Activated T-helper 1 cell treated with anti-CD3 and anti-CD28 coated beads, Interleukin-12 subunit alpha, Interleukin-12 subunit beta, Interleukin-2, Interleukin-4 antibody, amounts not matched to agents 30 ng/mL and 10 ng/mL and 1 ng/mL, durations not matched to agents 14 hours and 24 hours and 36 hours (primary cell): ENCODE measurements around the gene DUS1L. TPM values are rescaled to one million over a fixed set of nuclear protein-coding genes. Genes with fewer than 3 reads are reported as not detected.

Experiments
- DNase-seq: peaks from one replicate; pipeline ENCODE4 v3.0.0; 2021; ENCODE audit warnings: low spot score
- H3K27ac Mint-ChIP-seq: one replicate; pipeline ENCODE4 v1.8.0; 2021; ENCODE audit warnings: mild to moderate bottlenecking, mixed read lengths
- H3K27me3 Mint-ChIP-seq: one replicate; pipeline ENCODE4 v1.8.0; 2022; ENCODE audit warnings: mild to moderate bottlenecking, moderate library complexity, mixed read lengths; ENCODE audit not compliant: insufficient read depth
- H3K36me3 Mint-ChIP-seq: one replicate; pipeline ENCODE4 v1.8.0; 2021; ENCODE audit warnings: low read depth, mixed read lengths
- H3K4me1 Mint-ChIP-seq: one replicate; pipeline ENCODE4 v1.8.0; 2021; ENCODE audit warnings: low read depth, mixed read lengths
- H3K4me3 Mint-ChIP-seq: one replicate; pipeline ENCODE4 v1.8.0; 2021; ENCODE audit warnings: mild to moderate bottlenecking, moderate library complexity, mixed read lengths
- H3K9me3 Mint-ChIP-seq: one replicate; pipeline ENCODE4 v1.8.0; 2021; ENCODE audit warnings: mixed read lengths
- intact Hi-C: fragments of 100-400 bp; cut with micrococcal nuclease; formaldehyde crosslinking; loops from one replicate; pipeline ENCODE4 v1.15.1; 2024
- total RNA-seq: library from RNA; stranded (reverse); gene quantifications from 2 replicates; pipeline ENCODE4 v1.2.3, GENCODE V29; 2022

The DUS1L gene
- total RNA-seq, 1 donor from 2014 or later, result 231 TPM

DNA sequence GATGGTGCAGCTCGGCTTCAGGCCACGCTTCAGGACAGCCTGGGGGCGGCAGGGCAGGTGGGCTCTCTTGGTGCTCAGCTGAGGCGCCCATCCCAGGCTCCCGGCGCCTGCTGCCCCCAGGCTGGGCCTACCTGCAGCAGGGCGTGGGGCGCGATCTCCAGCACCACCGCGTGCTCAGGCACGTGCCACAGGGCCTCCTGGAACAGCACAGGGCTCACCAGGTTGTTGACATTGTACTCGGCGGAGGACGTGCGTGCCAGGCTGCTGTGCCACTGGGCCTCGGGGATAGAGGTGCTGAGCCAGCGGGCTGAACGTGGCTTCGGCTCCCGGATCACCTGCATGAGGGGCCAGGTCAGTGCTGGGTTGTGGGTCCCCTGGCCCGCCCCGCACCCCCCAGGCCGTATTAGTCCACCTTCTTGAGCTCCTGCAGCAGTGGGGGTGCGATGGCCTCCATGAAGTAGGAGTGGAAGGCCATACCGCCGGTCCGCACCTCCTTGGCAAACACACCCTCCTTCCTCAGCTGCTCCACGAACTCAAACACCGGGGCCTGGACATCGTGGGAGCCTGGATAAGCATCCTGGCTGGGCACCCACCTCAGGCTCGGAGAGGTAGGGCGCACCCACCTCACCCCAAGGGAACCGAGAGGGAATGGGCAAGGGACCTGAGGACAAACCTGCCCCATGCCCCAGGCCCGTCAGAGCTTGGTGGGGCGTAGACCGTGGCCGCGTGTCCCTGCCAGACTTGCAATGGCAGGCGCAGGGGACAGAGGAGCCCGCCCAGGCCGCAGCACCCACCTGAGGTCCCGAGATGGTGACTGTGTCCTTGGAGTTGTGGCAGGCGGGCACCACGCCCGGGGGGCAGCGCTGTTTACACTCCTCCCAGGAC is 23.5 kb upstream of the DUS1L start:
- H3K4me3 Mint-ChIP-seq, result no peak overlapping the region
- H3K27ac Mint-ChIP-seq, result no peak overlapping the region
- H3K9me3 Mint-ChIP-seq, result no peaks in the 10 kb centered on the region
- intact Hi-C loops, result no loop called here
- DNase-seq, result no peak
- H3K36me3 Mint-ChIP-seq, result peaks cover 13% of the 10 kb centered on the region
- no peaks in the 10 kb centered on the region for H3K27me3 Mint-ChIP-seq
- H3K4me1 Mint-ChIP-seq, result no peaks in the 10 kb centered on the region

GRCh38 chr17:82087961-82088837 is 22.6 kb upstream of the DUS1L start:
- H3K4me3 Mint-ChIP-seq, result no peak overlapping the region
- H3K4me1 Mint-ChIP-seq, result no peaks in the 10 kb centered on the region
- no peak overlapping the region for H3K27ac Mint-ChIP-seq
- no peak for DNase-seq
- H3K9me3 Mint-ChIP-seq, result no peaks in the 10 kb centered on the region
- intact Hi-C loops, result no loop called here
- peaks cover 11% of the 10 kb centered on the region for H3K36me3 Mint-ChIP-seq
- no peaks in the 10 kb centered on the region for H3K27me3 Mint-ChIP-seq

- Mint-ChIP-seq H3K4me1 (no peaks in the 10 kb centered on the region), H3K4me3 (no peak overlapping the region), H3K27me3 (no peaks in the 10 kb centered on the region), H3K9me3 (no peaks in the 10 kb centered on the region), H3K27ac (no peak overlapping the region), H3K36me3 (peaks cover 13% of the 10 kb centered on the region)
- intact Hi-C loops, result no loop called here
- no peak for DNase-seq
These were observed 21.6 kb upstream of the DUS1L start for GRCh38 chr17:82086941-82087906.

GRCh38 chr17:82085931-82086764 is 20.5 kb upstream of the DUS1L start:
- Mint-ChIP-seq H3K9me3 (no peaks in the 10 kb centered on the region), H3K36me3 (peaks cover 11% of the 10 kb centered on the region), H3K4me1 (no peaks in the 10 kb centered on the region), H3K27ac (no peak overlapping the region), H3K27me3 (no peaks in the 10 kb centered on the region), H3K4me3 (no peak overlapping the region)
- intact Hi-C loops, result no loop called here
- DNase-seq, result no peak

DNA sequence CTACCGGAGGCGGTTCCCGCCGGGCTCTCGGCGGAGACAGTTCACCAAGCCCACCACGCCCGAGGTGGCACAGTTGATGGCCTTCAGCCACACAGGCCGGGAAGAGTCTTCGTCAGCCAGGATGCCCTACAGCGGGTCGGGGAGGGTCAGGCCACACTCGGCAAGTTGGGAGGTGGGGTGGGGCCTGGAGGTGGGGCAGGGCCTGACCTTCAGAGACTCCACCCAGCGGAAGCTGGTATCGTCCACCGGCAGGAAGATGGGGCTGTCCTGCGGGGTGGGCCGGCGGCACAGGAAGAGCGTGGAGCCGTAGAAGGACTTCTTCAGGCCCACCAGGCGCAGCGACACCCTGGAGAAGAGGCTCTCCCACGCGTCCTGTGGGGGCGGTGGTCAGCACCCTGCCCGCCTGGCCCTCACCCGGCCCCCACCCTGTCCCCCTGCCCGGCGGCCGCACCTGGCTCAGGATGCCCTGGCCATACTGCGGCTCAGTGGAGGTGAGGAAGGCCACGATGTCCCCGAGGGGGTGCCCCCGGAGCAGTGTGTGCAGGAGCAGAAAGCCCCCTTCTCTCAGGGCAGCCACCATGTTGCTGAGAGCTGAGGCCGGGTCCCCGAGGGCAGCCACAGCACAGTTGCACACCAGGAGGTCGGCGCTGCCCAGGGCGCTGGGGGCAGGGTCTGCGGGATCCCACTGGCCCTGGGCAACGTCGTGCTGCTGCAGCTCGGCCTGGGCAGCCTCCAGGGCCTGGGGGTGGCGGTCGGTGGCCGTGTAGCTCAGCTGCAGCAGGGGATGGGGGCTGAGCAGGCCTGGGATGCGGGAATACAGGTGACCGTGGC is 19.6 kb upstream of the DUS1L start:
- no peaks in the 10 kb centered on the region for H3K27me3 Mint-ChIP-seq
- intact Hi-C loops, result no loop called here
- no peak overlapping the region for H3K27ac Mint-ChIP-seq
- no peak for DNase-seq
- no peaks in the 10 kb centered on the region for H3K9me3 Mint-ChIP-seq
- H3K36me3 Mint-ChIP-seq, result peaks cover 11% of the 10 kb centered on the region
- no peaks in the 10 kb centered on the region for H3K4me1 Mint-ChIP-seq
- H3K4me3 Mint-ChIP-seq, result no peak overlapping the region

- H3K4me1 Mint-ChIP-seq, result no peaks in the 10 kb centered on the region
- intact Hi-C loops, result no loop called here
- peaks cover 12% of the 10 kb centered on the region for H3K36me3 Mint-ChIP-seq
- no peaks in the 10 kb centered on the region for H3K9me3 Mint-ChIP-seq
- H3K4me3 Mint-ChIP-seq, result no peak overlapping the region
- DNase-seq, result no peak
- no peaks in the 10 kb centered on the region for H3K27me3 Mint-ChIP-seq
- H3K27ac Mint-ChIP-seq, result no peak overlapping the region
These were observed 18.9 kb upstream of the DUS1L start for GRCh38 chr17:82084373-82085030.

DNA sequence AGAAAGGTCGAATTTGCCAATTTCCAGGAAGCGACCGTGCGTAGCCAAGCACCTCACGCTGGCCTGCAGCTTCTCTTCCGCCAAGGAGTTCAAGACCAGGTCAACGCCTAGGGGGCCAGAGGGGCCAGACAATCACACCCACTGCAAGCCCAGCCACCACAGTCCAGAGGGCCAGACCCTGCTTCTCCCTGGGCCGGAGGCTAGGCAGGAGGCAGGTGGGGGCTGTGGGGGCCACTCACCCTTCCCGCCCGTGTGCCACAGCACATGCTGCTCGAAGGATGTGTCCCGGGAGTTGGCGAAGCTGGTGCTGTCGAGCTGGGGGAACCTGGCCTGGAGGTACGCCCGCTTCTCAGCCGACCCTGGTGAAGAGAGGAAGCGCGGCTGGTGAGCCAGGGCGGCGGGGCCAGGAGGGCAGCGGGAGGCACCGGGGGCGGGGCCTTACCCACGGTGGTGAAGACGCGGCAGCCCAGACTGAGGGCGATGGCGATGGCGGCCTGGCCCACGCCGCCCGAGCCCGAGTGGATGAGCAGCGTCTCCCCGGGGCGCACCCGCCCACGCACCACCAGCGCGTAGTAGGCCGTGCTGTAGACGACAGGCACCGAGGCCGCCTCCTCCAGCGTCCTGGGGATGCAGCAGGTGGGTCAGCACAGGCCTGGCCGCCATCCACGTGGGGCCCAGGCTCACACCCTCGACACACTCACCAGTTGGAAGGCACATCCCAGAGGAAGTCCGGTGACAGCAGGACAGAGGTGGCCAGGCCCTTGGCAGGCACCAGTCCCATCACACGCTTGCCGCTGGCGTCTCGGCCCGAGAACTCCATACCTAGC is 18.1 kb upstream of the DUS1L start:
- H3K4me1 Mint-ChIP-seq, result no peaks in the 10 kb centered on the region
- no peaks in the 10 kb centered on the region for H3K9me3 Mint-ChIP-seq
- peaks cover 12% of the 10 kb centered on the region for H3K36me3 Mint-ChIP-seq

GRCh38 chr17:82083009-82083408 is 17.4 kb upstream of the DUS1L start:
- H3K4me1 Mint-ChIP-seq, result no peaks in the 10 kb centered on the region

More for the DNA sequence above, 18.1 kb upstream of the DUS1L start:
- Mint-ChIP-seq H3K4me3 (no peak overlapping the region), H3K27me3 (no peaks in the 10 kb centered on the region), H3K27ac (no peak overlapping the region)
- no peak for DNase-seq
- intact Hi-C loops, result no loop called here

DNA sequence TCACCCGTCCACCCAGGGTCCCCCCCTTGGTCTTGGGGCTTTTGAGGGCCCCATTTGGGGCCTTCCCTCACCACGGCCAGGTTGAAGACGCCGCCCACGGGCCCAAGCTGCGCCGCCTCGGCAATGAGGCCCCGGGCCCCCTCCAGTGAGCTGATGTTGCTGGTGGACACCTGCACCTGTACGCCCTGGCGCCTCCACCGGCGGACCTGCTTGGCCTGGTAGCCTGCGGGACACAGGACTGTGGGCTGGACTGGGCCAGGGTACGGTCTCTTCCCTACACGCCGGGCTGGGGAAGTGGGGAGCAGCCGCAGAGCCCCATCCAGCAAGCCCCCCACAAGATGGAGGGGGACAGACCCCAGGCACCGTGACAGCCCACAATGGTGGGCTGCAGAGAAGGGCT is 16.9 kb upstream of the DUS1L start:
- H3K27ac Mint-ChIP-seq, result no peak overlapping the region
- H3K36me3 Mint-ChIP-seq, result peaks cover 12% of the 10 kb centered on the region
- H3K27me3 Mint-ChIP-seq, result no peaks in the 10 kb centered on the region
- no peak overlapping the region for H3K4me3 Mint-ChIP-seq
- no peak for DNase-seq
- H3K9me3 Mint-ChIP-seq, result no peaks in the 10 kb centered on the region
- intact Hi-C loops, result no loop called here
- H3K4me1 Mint-ChIP-seq, result no peaks in the 10 kb centered on the region

More at GRCh38 chr17:82083009-82083408, 17.4 kb upstream of the DUS1L start:
- H3K9me3 Mint-ChIP-seq, result no peaks in the 10 kb centered on the region
- DNase-seq, result no peak
- H3K27ac Mint-ChIP-seq, result no peak overlapping the region
- peaks cover 12% of the 10 kb centered on the region for H3K36me3 Mint-ChIP-seq
- H3K27me3 Mint-ChIP-seq, result no peaks in the 10 kb centered on the region
- intact Hi-C loops, result no loop called here
- no peak overlapping the region for H3K4me3 Mint-ChIP-seq

GRCh38 chr17:82081966-82082365 is 16.4 kb upstream of the DUS1L start:
- H3K4me3 Mint-ChIP-seq, result no peak overlapping the region
- DNase-seq, result no peak
- no peak overlapping the region for H3K27ac Mint-ChIP-seq
- intact Hi-C loops, result no loop called here
- H3K36me3 Mint-ChIP-seq, result peaks cover 12% of the 10 kb centered on the region
- H3K4me1 Mint-ChIP-seq, result no peaks in the 10 kb centered on the region
- H3K9me3 Mint-ChIP-seq, result no peaks in the 10 kb centered on the region
- H3K27me3 Mint-ChIP-seq, result no peaks in the 10 kb centered on the region
